H1 (cell line): ENCODE data around the gene ING1. TPM values are rescaled to one million over a fixed set of nuclear protein-coding genes. Genes with fewer than 3 reads are reported as not detected.

Source experiments
- CTCF ChIA-PET: fragments of 300-600 bp; sonication (Branson Sonifier 250); formaldehyde crosslinking; loops from one replicate; lab custom pipeline; 2021; ENCODE audit not compliant: partially characterized antibody; lab: Charles Lee
- POLR2A ChIA-PET: fragments of 300-600 bp; sonication (Branson Sonifier 250); formaldehyde crosslinking; loops from one replicate; lab custom pipeline; 2021; ENCODE audit warnings: inconsistent platforms; ENCODE audit not compliant: partially characterized antibody; lab: Charles Lee
- DNase-seq, 2 experiments: peaks; one replicate each; pipeline versions ENCODE4 v3.0.0 to v3.0.0-alpha.2; 2010 to 2022; ENCODE audit warnings: low spot score in 2 of 2, low read depth in 1 of 2, mixed read lengths in 1 of 2
- FAIRE-seq: peaks from 2 replicates; lab custom pipeline; 2011; peaks lifted over from hg19 to GRCh38; lab: Jason Lieb, UNC
- H2AFZ ChIP-seq: 2 replicates; pipeline ENCODE4 v1.8.1; 2012; ENCODE audit warnings: low read length, inconsistent platforms
- H2AK5ac ChIP-seq: 2 replicates; pipeline ENCODE4 v1.6.1; 2013; ENCODE audit warnings: low read depth, low read length
- H2BK120ac ChIP-seq: replicated peaks from 2 replicates; pipeline ENCODE3; 2013; ENCODE audit warnings: low read depth, low read length, inconsistent platforms
- H2BK12ac ChIP-seq: 2 replicates; pipeline ENCODE4 v1.6.1; 2013; ENCODE audit warnings: low read depth, low read length
- H2BK15ac ChIP-seq: 2 replicates; pipeline ENCODE4 v1.6.1; 2013; ENCODE audit warnings: low read length
- H2BK20ac ChIP-seq: 2 replicates; pipeline ENCODE4 v1.6.1; 2013; ENCODE audit warnings: low read length
- H2BK5ac ChIP-seq: 2 replicates; pipeline ENCODE4 v1.6.1; 2013; ENCODE audit warnings: low read depth, low read length
- H3K14ac ChIP-seq: 2 replicates; pipeline ENCODE4 v1.6.1; 2013; ENCODE audit warnings: inconsistent platforms; ENCODE audit not compliant: insufficient read length
- H3K18ac ChIP-seq: 2 replicates; pipeline ENCODE4 v1.6.1; 2013; ENCODE audit warnings: low read length; ENCODE audit errors: extremely low read depth
- H3K23ac ChIP-seq: 2 replicates; pipeline ENCODE4 v1.6.1; 2013; ENCODE audit warnings: inconsistent platforms; ENCODE audit not compliant: insufficient read length
- H3K23me2 ChIP-seq: 2 replicates; pipeline ENCODE4 v1.6.1; 2013; ENCODE audit warnings: low read depth, low read length
- H3K27ac ChIP-seq: 2 replicates; pipeline ENCODE4 v1.6.1; 2011; ENCODE audit warnings: low read depth, low read length, inconsistent platforms
- H3K27me3 ChIP-seq, 4 experiments: replicated peaks in 1 of 4; 1 replicate in 1 of 4; 2 replicates in 3 of 4; pipeline versions ENCODE4 v1.6.1 to v1.8.1; 2011 to 2013; ENCODE audit warnings: low read length in 3 of 4, mild to moderate bottlenecking in 3 of 4, inconsistent platforms in 2 of 4, mixed read lengths in 2 of 4, moderate library complexity in 1 of 4; ENCODE audit not compliant: control insufficient read depth in 3 of 4, insufficient read depth in 3 of 4; ENCODE audit errors: extremely low read depth in 1 of 4
- H3K36me3 ChIP-seq, 4 experiments: 2 replicates each; pipeline versions ENCODE4 v1.6.1 to v1.8.1; 2011 to 2013; ENCODE audit warnings: mild to moderate bottlenecking in 4 of 4, low read length in 3 of 4, moderate library complexity in 2 of 4, control low read depth in 1 of 4, inconsistent platforms in 1 of 4; ENCODE audit not compliant: insufficient read depth in 4 of 4, control insufficient read depth in 2 of 4
- H3K4ac ChIP-seq: replicated peaks from 2 replicates; pipeline ENCODE3; 2013; ENCODE audit warnings: low read length, low read depth, mixed read lengths, inconsistent platforms; ENCODE audit not compliant: insufficient read length
- H3K4me1 ChIP-seq, 4 experiments: replicated peaks in 1 of 4; 1 replicate in 1 of 4; 2 replicates in 3 of 4; pipeline versions ENCODE4 v1.6.1 to v1.8.1; 2011 to 2013; ENCODE audit warnings: low read length in 3 of 4, inconsistent platforms in 2 of 4, mixed read lengths in 1 of 4; ENCODE audit not compliant: insufficient read depth in 4 of 4, control insufficient read depth in 3 of 4
- H3K4me2 ChIP-seq, 2 experiments: 2 replicates each; pipeline versions ENCODE4 v1.6.1 to v1.8.1; 2011 to 2013; ENCODE audit warnings: low read depth in 2 of 2, low read length in 2 of 2, control low read depth in 1 of 2, inconsistent platforms in 1 of 2, mild to moderate bottlenecking in 1 of 2; ENCODE audit not compliant: insufficient read depth in 1 of 2
- H3K4me3 ChIP-seq, 4 experiments: fragments of 200-600, 300-600 bp in 1 of 4; sonication (generic), shearing (Covaris generic), sonication (Bioruptor Twin) in 1 of 4; 2 replicates each; pipeline versions ENCODE4 v1.5.1 to v1.8.1; 2011 to 2016; ENCODE audit warnings: low read length in 4 of 4, low read depth in 3 of 4, control low read depth in 2 of 4, inconsistent platforms in 2 of 4, mild to moderate bottlenecking in 2 of 4, mixed read lengths in 1 of 4, moderate library complexity in 1 of 4; ENCODE audit not compliant: insufficient read depth in 2 of 4; ENCODE audit errors: extremely low read depth in 1 of 4
- H3K56ac ChIP-seq: replicated peaks from 2 replicates; pipeline ENCODE3; 2013; ENCODE audit warnings: low read depth, mild to moderate bottlenecking, mixed read lengths, low read length, inconsistent platforms; ENCODE audit not compliant: insufficient read length
- H3K79me1 ChIP-seq: 2 replicates; pipeline ENCODE4 v1.6.1; 2013; ENCODE audit warnings: low read depth, low read length, control low read depth
- H3K79me2 ChIP-seq, 2 experiments: 2 replicates each; pipeline versions ENCODE4 v1.6.1 to v1.8.1; 2012 to 2013; ENCODE audit warnings: low read length in 2 of 2, mild to moderate bottlenecking in 2 of 2, inconsistent platforms in 1 of 2; ENCODE audit not compliant: insufficient read depth in 2 of 2, control insufficient read depth in 1 of 2
- H3K9ac ChIP-seq, 4 experiments: replicated peaks in 1 of 4; 1 replicate in 1 of 4; 2 replicates in 3 of 4; pipeline versions ENCODE4 v1.6.1 to v1.8.1; 2011 to 2013; ENCODE audit warnings: low read depth in 3 of 4, low read length in 3 of 4, control low read depth in 2 of 4, mild to moderate bottlenecking in 2 of 4, moderate library complexity in 2 of 4, inconsistent platforms in 1 of 4; ENCODE audit errors: extremely low read depth in 1 of 4
- H3K9me3 ChIP-seq, 2 experiments: 2 replicates each; pipeline versions ENCODE4 v1.6.1 to v1.8.1; 2012 to 2013; ENCODE audit warnings: mild to moderate bottlenecking in 2 of 2, moderate library complexity in 2 of 2, control low read depth in 1 of 2, inconsistent platforms in 1 of 2, low read depth in 1 of 2, low read length in 1 of 2, mixed read lengths in 1 of 2; ENCODE audit not compliant: insufficient read depth in 2 of 2
- H4K20me1 ChIP-seq, 2 experiments: replicated peaks in 1 of 2; 2 replicates each; pipeline versions ENCODE3 to v1.8.1; 2011 to 2013; ENCODE audit warnings: inconsistent platforms in 2 of 2, low read length in 2 of 2, mild to moderate bottlenecking in 1 of 2; ENCODE audit not compliant: insufficient read depth in 2 of 2, control insufficient read depth in 1 of 2
- H4K5ac ChIP-seq: 2 replicates; pipeline ENCODE4 v1.6.1; 2013; ENCODE audit warnings: low read length, low read depth, mixed read lengths, inconsistent platforms; ENCODE audit not compliant: insufficient read length
- H4K8ac ChIP-seq: 2 replicates; pipeline ENCODE4 v1.8.0; 2013; ENCODE audit warnings: mild to moderate bottlenecking, moderate library complexity, low read length, inconsistent platforms; ENCODE audit not compliant: insufficient read depth; ENCODE audit errors: extremely low read depth
- H4K91ac ChIP-seq: replicated peaks from 2 replicates; pipeline ENCODE3; 2013; ENCODE audit warnings: low read length, mixed read lengths, inconsistent platforms; ENCODE audit not compliant: insufficient read length
- ATF2 ChIP-seq: IDR thresholded peaks from 2 replicates; pipeline ENCODE4 v1.6.1; 2012; ENCODE audit warnings: low read length, inconsistent platforms
- ATF3 ChIP-seq: IDR thresholded peaks from 2 replicates; pipeline ENCODE4 v1.6.1; 2011; ENCODE audit warnings: low read depth, mild to moderate bottlenecking, low read length; ENCODE audit not compliant: insufficient read depth
- CBX5 ChIP-seq: fragments of 300-800, 300-1000 bp; sonication (generic); IDR thresholded peaks from 2 replicates; pipeline ENCODE4 v1.7.1; 2016; ENCODE audit warnings: antibody characterized with exemption, low read length, low read depth
- EGR1 ChIP-seq: IDR thresholded peaks from 2 replicates; pipeline ENCODE4 v1.6.1; 2011; ENCODE audit warnings: low read depth, low read length, borderline replicate concordance
- GTF2F1 ChIP-seq: IDR thresholded peaks from 2 replicates; pipeline ENCODE4 v1.6.1; 2012; ENCODE audit warnings: low read depth, low read length, improper control_type of control experiment, borderline replicate concordance
- MAX ChIP-seq: IDR thresholded peaks from 2 replicates; pipeline ENCODE4 v1.6.1; 2012; ENCODE audit warnings: inconsistent platforms
- NANOG ChIP-seq: IDR thresholded peaks from 2 replicates; pipeline ENCODE4 v1.6.1; 2011; ENCODE audit warnings: low read length, low read depth, mild to moderate bottlenecking, inconsistent platforms; ENCODE audit not compliant: insufficient read depth, poor library complexity, severe bottlenecking
- SIRT6 ChIP-seq: IDR thresholded peaks from one replicate; pipeline ENCODE4 v1.7.1; 2012; ENCODE audit warnings: low read length, inconsistent platforms
- SIX5 ChIP-seq: IDR thresholded peaks from 2 replicates; pipeline ENCODE4 v1.6.1; 2011; ENCODE audit warnings: mild to moderate bottlenecking, low read depth, low read length
- SP4 ChIP-seq: IDR thresholded peaks from 2 replicates; pipeline ENCODE4 v1.6.1; 2012; ENCODE audit warnings: low read length, inconsistent platforms
- WGBS, 2 experiments: shearing (Covaris generic) in 1 of 2; methylation state at CpG; one replicate each; pipeline versions ENCODE4 v1.1.6 to v1.1.7; 2013 to 2015; ENCODE audit warnings: low lambda C conversion rate in 2 of 2, mixed read lengths in 2 of 2, inconsistent platforms in 1 of 2, low coverage in 1 of 2, missing lambda C conversion rate in 1 of 2; ENCODE audit not compliant: insufficient replicate concordance in 2 of 2, insufficient coverage in 1 of 2, insufficient read length in 1 of 2; ENCODE audit errors: extremely low coverage in 1 of 2, missing lambda C conversion rate in 1 of 2; 5-methylcytosine and 5-hydroxymethylcytosine counted together
- polyA plus RNA-seq, 7 experiments: library from polyadenylated mRNA; depleted of rRNA in 3 of 7; stranded (reverse) in 5 of 7; unstranded in 2 of 7; fragments of >200 nt in 5 of 7; fragments of 200-250 nt in 2 of 7; gene quantifications; 1 replicate in 5 of 7; 2 replicates in 1 of 7; 4 replicates in 1 of 7; pipeline versions ENCODE4 v1.2.1 to v1.2.3, GENCODE V29; 2011 to 2013; ENCODE audit warnings: missing spikeins in 2 of 7, mixed read lengths in 2 of 7
- total RNA-seq: library from RNA; stranded (reverse); fragmentation: NEBNext Ultra II Directional; extraction: Animal tissue kit (Norgen Biotek cat#: 25700); gene quantifications from 2 replicates; pipeline ENCODE4 v1.2.1, GENCODE V29; 2021

ING1 gene
- total and polyA plus RNA-seq, 2 of the 8 experiments (the other 6 are each of a cell fraction or from before 2014, with no cell fraction given): 22.3 to 26.6 TPM

GRCh38 chr13:110681868-110682550, 31.5 kb upstream of the ING1 start:
- Histone ChIP-seq H3K56ac (no peak overlapping the region), H3K36me3 (peaks cover 8 to 35% (median 16%) of the 10 kb centered on the region in 4 experiments; a peak in 5 of 8 replicates)
- POLR2A ChIA-PET: interaction anchor here (0.8 to 1.4 kb wide), 2 partner anchors 37 to 71 kb away, joined by 3 read pairs; no protein-coding TSS in a partner anchor
- TF ChIP-seq SP4: no peak
- TF ChIP-seq CBX5: no peak
- TF ChIP-seq MAX: no peak
- no peak for TF ChIP-seq ATF3
- no peak for TF ChIP-seq ATF2
- TF ChIP-seq GTF2F1: no peak
- no peak for TF ChIP-seq NANOG
- TF ChIP-seq EGR1: no peak
- no peak for TF ChIP-seq SIRT6
- TF ChIP-seq SIX5: no peak

More at GRCh38 chr13:110681868-110682550, 31.5 kb upstream of the ING1 start:
- Histone ChIP-seq H3K4ac (no peak overlapping the region), H3K23me2 (peaks cover under 1% of the 10 kb centered on the region; the same call in 1 of the 2 replicates), H3K4me3 (no peak overlapping the region), H3K4me2 (no peak overlapping the region), H2BK20ac (no peak overlapping the region), H3K4me1 (no peaks in the 10 kb centered on the region), H2AK5ac (no peak overlapping the region), H2AFZ (no peak overlapping the region), H4K5ac (no peak overlapping the region), H3K23ac (no peak overlapping the region), H2BK15ac (no peak overlapping the region), H3K18ac (no peak overlapping the region), H4K20me1 (peaks cover 3 to 6% of the 10 kb centered on the region in 2 experiments), H3K9ac (no peak overlapping the region), H2BK5ac (no peak overlapping the region), H3K27ac (no peak overlapping the region), H3K9me3 (no peaks in the 10 kb centered on the region), H3K27me3 (no peaks in the 10 kb centered on the region), H4K8ac (no peak overlapping the region), H4K91ac (no peak overlapping the region), H3K79me1 (no peaks in the 10 kb centered on the region), H3K79me2 (no peaks in the 10 kb centered on the region), H3K14ac (no peak overlapping the region), H2BK12ac (no peak overlapping the region), H2BK120ac (no peak overlapping the region)
- 89% methylated on average over 15 of the region's 15 CpGs; no CpG with 5 or more reads in 1 of the 2 experiments for WGBS, 2 experiments
- DNase-seq (no peak), FAIRE-seq (no peak)
- CTCF ChIA-PET: interaction anchor here (0.5 to 4.1 kb wide), 26 partner anchors 10 to 1811 kb away, joined by 3 to 27 read pairs (median 4); no protein-coding TSS in a partner anchor
